22Rv1 (cell line): Measurements from ENCODE around the gene BMP7.

Source experiments
- ZFX ChIP-seq: fragments of 450-650 bp; IDR thresholded peaks from 2 replicates; pipeline ENCODE4 v1.6.1; 2017; ENCODE audit warnings: antibody characterized with exemption, borderline replicate concordance
- TF ChIP-seq, protein P1 (sequence below): fragments of 450-650 bp; IDR thresholded peaks from 2 replicates; pipeline ENCODE4 v1.5.1; 2017; ENCODE audit warnings: mild to moderate bottlenecking

DNA sequence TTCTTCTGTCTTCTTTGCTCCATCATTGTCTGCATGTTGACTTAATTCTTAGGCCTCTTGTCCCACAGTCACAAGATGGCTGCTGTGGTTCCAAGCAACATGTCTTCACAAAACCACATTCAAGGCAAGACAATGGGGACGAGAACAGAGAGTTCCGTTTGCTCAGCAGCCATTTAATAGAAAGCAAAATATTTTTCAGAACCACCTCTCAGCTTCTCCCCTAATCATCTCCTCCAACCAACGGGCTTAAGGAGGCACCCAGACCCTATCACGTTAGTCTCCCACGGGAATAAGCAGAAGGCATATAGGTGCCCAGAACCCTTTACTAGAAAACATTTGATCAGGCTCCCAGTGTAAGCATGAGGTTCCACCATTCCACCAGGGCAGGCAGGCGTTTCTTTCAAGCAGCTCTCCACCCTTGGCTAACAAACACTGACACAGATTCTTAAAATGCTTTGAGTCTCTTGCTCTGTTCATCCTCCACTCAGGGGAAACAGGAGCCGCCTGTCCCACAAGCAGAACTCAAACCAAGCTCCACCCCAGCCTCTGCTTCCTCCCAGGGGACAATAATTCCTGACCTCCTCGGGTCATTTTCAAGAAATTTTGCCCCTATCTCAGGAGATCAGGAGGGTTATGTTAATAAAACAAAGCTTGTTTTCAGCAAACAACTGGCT is 19.0 kb downstream of the BMP7 start:
- TF ChIP-seq, protein P1, sequence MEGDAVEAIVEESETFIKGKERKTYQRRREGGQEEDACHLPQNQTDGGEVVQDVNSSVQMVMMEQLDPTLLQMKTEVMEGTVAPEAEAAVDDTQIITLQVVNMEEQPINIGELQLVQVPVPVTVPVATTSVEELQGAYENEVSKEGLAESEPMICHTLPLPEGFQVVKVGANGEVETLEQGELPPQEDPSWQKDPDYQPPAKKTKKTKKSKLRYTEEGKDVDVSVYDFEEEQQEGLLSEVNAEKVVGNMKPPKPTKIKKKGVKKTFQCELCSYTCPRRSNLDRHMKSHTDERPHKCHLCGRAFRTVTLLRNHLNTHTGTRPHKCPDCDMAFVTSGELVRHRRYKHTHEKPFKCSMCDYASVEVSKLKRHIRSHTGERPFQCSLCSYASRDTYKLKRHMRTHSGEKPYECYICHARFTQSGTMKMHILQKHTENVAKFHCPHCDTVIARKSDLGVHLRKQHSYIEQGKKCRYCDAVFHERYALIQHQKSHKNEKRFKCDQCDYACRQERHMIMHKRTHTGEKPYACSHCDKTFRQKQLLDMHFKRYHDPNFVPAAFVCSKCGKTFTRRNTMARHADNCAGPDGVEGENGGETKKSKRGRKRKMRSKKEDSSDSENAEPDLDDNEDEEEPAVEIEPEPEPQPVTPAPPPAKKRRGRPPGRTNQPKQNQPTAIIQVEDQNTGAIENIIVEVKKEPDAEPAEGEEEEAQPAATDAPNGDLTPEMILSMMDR = no peak
- no peak for TF ChIP-seq ZFX
